ENCODE results near the gene USP50. TPM values are rescaled to one million over a fixed set of nuclear protein-coding genes. Genes with fewer than 3 reads are reported as not detected.

USP50 gene
- total RNA-seq, 1 donor from 2014 or later, result not detected

GRCh38 chr15:50542887-50543210, 3.6 kb downstream of the USP50 start:
- no peak for TF ChIP-seq CTCF (IDR thresholded peaks at IDR 0.05; ENCODE audit: borderline replicate concordance)
- no peaks in the 10 kb centered on the region for H3K9me3 ChIP-seq (replicated peaks)
- H3K4me1 ChIP-seq, result no peaks in the 10 kb centered on the region
- H3K4me3 ChIP-seq, result no peak overlapping the region
- DNase-seq, result no peak
- H3K27me3 ChIP-seq (ENCODE audit: low read depth), result no peaks in the 10 kb centered on the region
- no peaks in the 10 kb centered on the region for H3K36me3 ChIP-seq
- intact Hi-C loops (cut with micrococcal nuclease), result no loop called here
- H3K27ac ChIP-seq (replicated peaks), result no peak overlapping the region

- H3K36me3 ChIP-seq, result no peaks in the 10 kb centered on the region
- no peak for DNase-seq
- H3K27ac ChIP-seq (replicated peaks), result no peak overlapping the region
- no peak overlapping the region for H3K4me3 ChIP-seq
- intact Hi-C loops (cut with micrococcal nuclease), result no loop called here
- no peak for TF ChIP-seq CTCF (IDR thresholded peaks at IDR 0.05; ENCODE audit: borderline replicate concordance)
- H3K9me3 ChIP-seq (replicated peaks), result no peaks in the 10 kb centered on the region
- no peaks in the 10 kb centered on the region for H3K4me1 ChIP-seq
- no peaks in the 10 kb centered on the region for H3K27me3 ChIP-seq (ENCODE audit: low read depth)
Measured at GRCh38 chr15:50531766-50532165, 14.7 kb downstream of the USP50 start.

- Histone ChIP-seq H3K4me1 (no peaks in the 10 kb centered on the region), H3K36me3 (no peaks in the 10 kb centered on the region), H3K27me3 (ENCODE audit: low read depth) (no peaks in the 10 kb centered on the region), H3K4me3 (no peak overlapping the region), H3K9me3 (replicated peaks) (no peaks in the 10 kb centered on the region), H3K27ac (replicated peaks) (no peak overlapping the region)
- DNase-seq, result no peak
- intact Hi-C loops (cut with micrococcal nuclease), result no loop called here
- no peak for TF ChIP-seq CTCF (IDR thresholded peaks at IDR 0.05; ENCODE audit: borderline replicate concordance)
Measured at GRCh38 chr15:50531163-50531562, 15.3 kb downstream of the USP50 start.

GRCh38 chr15:50523851-50524251, 22.6 kb downstream of the USP50 start:
- TF ChIP-seq CTCF (IDR thresholded peaks at IDR 0.05; ENCODE audit: borderline replicate concordance), result no peak
- Histone ChIP-seq H3K36me3 (no peaks in the 10 kb centered on the region), H3K4me1 (no peaks in the 10 kb centered on the region), H3K4me3 (no peak overlapping the region), H3K27ac (replicated peaks) (no peak overlapping the region), H3K27me3 (ENCODE audit: low read depth) (no peaks in the 10 kb centered on the region), H3K9me3 (replicated peaks) (no peaks in the 10 kb centered on the region)
- intact Hi-C loops (cut with micrococcal nuclease), result no loop called here
- DNase-seq, result no peak

GRCh38 chr15:50519740-50520425, 26.6 kb downstream of the USP50 start:
- Histone ChIP-seq H3K27ac (replicated peaks) (no peak overlapping the region), H3K4me1 (no peaks in the 10 kb centered on the region), H3K4me3 (no peak overlapping the region), H3K9me3 (replicated peaks) (peaks cover 9% of the 10 kb centered on the region), H3K36me3 (no peaks in the 10 kb centered on the region), H3K27me3 (ENCODE audit: low read depth) (no peaks in the 10 kb centered on the region)
- no peak for DNase-seq
- intact Hi-C loops (cut with micrococcal nuclease), result no loop called here
- no peak for TF ChIP-seq CTCF (IDR thresholded peaks at IDR 0.05; ENCODE audit: borderline replicate concordance)
